GM06990 (cell line): ENCODE results near the gene MED12L.
A peak's percentile ranks its signal among the peaks of the same experiment; 100 is the strongest.

Experiments used
- DNase-seq: peaks from one replicate; pipeline ENCODE4 v3.0.0-alpha.2; 2011; ENCODE audit not compliant: insufficient read length; ENCODE audit errors: extremely low read depth
- H3K27me3 ChIP-seq: replicated peaks from 2 replicates; pipeline ENCODE4 v1.6.0; 2011; ENCODE audit warnings: low read length; ENCODE audit not compliant: control insufficient read depth, insufficient read depth
- H3K36me3 ChIP-seq: 2 replicates; pipeline ENCODE4 v1.5.1; 2011; ENCODE audit warnings: low read length; ENCODE audit not compliant: control insufficient read depth, insufficient read depth
- H3K4me3 ChIP-seq: replicated peaks from 2 replicates; pipeline ENCODE4 v1.5.1; 2011; ENCODE audit warnings: low read depth, mild to moderate bottlenecking, control low read depth, low read length
- CTCF ChIP-seq: IDR thresholded peaks from 2 replicates; pipeline ENCODE4 v1.5.1; 2011; ENCODE audit warnings: low read length, control low read depth, mild to moderate bottlenecking, inconsistent platforms; ENCODE audit not compliant: insufficient read depth, poor library complexity, severe bottlenecking

The MED12L gene

GRCh38 chr3:151437906-151438305 lies 352.4 kb downstream of the MED12L start:
- Histone ChIP-seq H3K27me3 (no peaks in the 10 kb centered on the region), H3K36me3 (no peaks in the 10 kb centered on the region), H3K4me3 (no peak overlapping the region)
- TF ChIP-seq CTCF, result no peak
- no peak for DNase-seq

GRCh38 chr3:151439652-151440125 lies 354.2 kb downstream of the MED12L start:
- Histone ChIP-seq H3K27me3 (no peaks in the 10 kb centered on the region), H3K4me3 (no peak overlapping the region), H3K36me3 (no peaks in the 10 kb centered on the region)
- TF ChIP-seq CTCF, result peak; percentile 59
- no peak for DNase-seq

- Histone ChIP-seq H3K36me3 (no peaks in the 10 kb centered on the region), H3K27me3 (no peaks in the 10 kb centered on the region), H3K4me3 (no peak overlapping the region)
- TF ChIP-seq CTCF, result no peak
- DNase-seq, result no peak
These were observed 355.5 kb downstream of the MED12L start for GRCh38 chr3:151440940-151441339.

GRCh38 chr3:151443583-151443982 lies 358.1 kb downstream of the MED12L start:
- DNase-seq, result no peak

GRCh38 chr3:151445273-151446001 lies 360.0 kb downstream of the MED12L start:
- TF ChIP-seq CTCF, result no peak
- no peak overlapping the region for H3K4me3 ChIP-seq

More at GRCh38 chr3:151443583-151443982, 358.1 kb downstream of the MED12L start:
- Histone ChIP-seq H3K27me3 (no peaks in the 10 kb centered on the region), H3K4me3 (no peak overlapping the region), H3K36me3 (no peaks in the 10 kb centered on the region)
- no peak for TF ChIP-seq CTCF

GRCh38 chr3:151446002-151446340 lies 360.5 kb downstream of the MED12L start:
- no peaks in the 10 kb centered on the region for H3K27me3 ChIP-seq
- H3K36me3 ChIP-seq, result no peaks in the 10 kb centered on the region
- H3K4me3 ChIP-seq, result no peak overlapping the region
- DNase-seq, result no peak
- TF ChIP-seq CTCF, result no peak

More at GRCh38 chr3:151445273-151446001, 360.0 kb downstream of the MED12L start:
- no peaks in the 10 kb centered on the region for H3K27me3 ChIP-seq
- DNase-seq, result no peak
- H3K36me3 ChIP-seq, result no peaks in the 10 kb centered on the region
